Trophoblast cell (in vitro differentiated cells and primary cell): Measurements from ENCODE around the gene SIX1.

ENCODE experiments used
- DNase-seq, 2 donors: peaks; one replicate each; pipeline ENCODE4 v3.0.0-alpha.2; 2016
- H2AFZ ChIP-seq: 2 replicates; pipeline ENCODE4 v1.6.1; 2013; ENCODE audit warnings: low read length, moderate library complexity, mild to moderate bottlenecking; ENCODE audit not compliant: insufficient read depth, poor library complexity
- H2AK5ac ChIP-seq: 2 replicates; pipeline ENCODE4 v1.6.1; 2013; ENCODE audit warnings: mild to moderate bottlenecking, low read length
- H2BK120ac ChIP-seq: 2 replicates; pipeline ENCODE4 v1.6.1; 2013; ENCODE audit warnings: low read length, mild to moderate bottlenecking, moderate library complexity; ENCODE audit not compliant: insufficient read depth, poor library complexity
- H2BK12ac ChIP-seq: 2 replicates; pipeline ENCODE4 v1.6.1; 2013; ENCODE audit warnings: mild to moderate bottlenecking, low read length, moderate library complexity
- H2BK5ac ChIP-seq: 2 replicates; pipeline ENCODE4 v1.6.1; 2013; ENCODE audit warnings: low read length, low read depth, moderate library complexity, mild to moderate bottlenecking; ENCODE audit not compliant: poor library complexity
- H3K14ac ChIP-seq: 2 replicates; pipeline ENCODE4 v1.6.1; 2013; ENCODE audit warnings: mild to moderate bottlenecking, low read length
- H3K18ac ChIP-seq: 2 replicates; pipeline ENCODE4 v1.6.1; 2013; ENCODE audit warnings: mild to moderate bottlenecking, low read length
- H3K23ac ChIP-seq: 2 replicates; pipeline ENCODE4 v1.6.1; 2013; ENCODE audit warnings: low read length
- H3K27ac ChIP-seq: 2 replicates; pipeline ENCODE4 v1.5.1; 2013; ENCODE audit warnings: low read depth, mild to moderate bottlenecking, inconsistent platforms, low read length, moderate library complexity
- H3K27me3 ChIP-seq: 2 replicates; pipeline ENCODE4 v1.6.1; 2013; ENCODE audit warnings: inconsistent platforms, mild to moderate bottlenecking, low read length, moderate library complexity; ENCODE audit not compliant: insufficient read depth
- H3K36me3 ChIP-seq, 2 experiments: 1 replicate in 1 of 2; 2 replicates in 1 of 2; pipeline ENCODE4 v1.6.1; 2013; ENCODE audit warnings: low read length in 2 of 2, mild to moderate bottlenecking in 2 of 2, moderate library complexity in 1 of 2; ENCODE audit not compliant: insufficient read depth in 2 of 2, control insufficient read depth in 1 of 2
- H3K4ac ChIP-seq: 2 replicates; pipeline ENCODE4 v1.6.1; 2013; ENCODE audit warnings: low read depth, mild to moderate bottlenecking, low read length, moderate library complexity
- H3K4me1 ChIP-seq, 2 experiments: 1 replicate in 1 of 2; 2 replicates in 1 of 2; pipeline ENCODE4 v1.6.1; 2013; ENCODE audit warnings: low read length in 2 of 2, mild to moderate bottlenecking in 2 of 2, moderate library complexity in 1 of 2; ENCODE audit not compliant: insufficient read depth in 2 of 2, control insufficient read depth in 1 of 2
- H3K4me2 ChIP-seq: 2 replicates; pipeline ENCODE4 v1.6.1; 2013; ENCODE audit warnings: inconsistent platforms, mild to moderate bottlenecking, low read length, moderate library complexity
- H3K4me3 ChIP-seq: 2 replicates; pipeline ENCODE4 v1.5.1; 2013; ENCODE audit warnings: mild to moderate bottlenecking, low read depth, low read length, inconsistent platforms
- H3K79me1 ChIP-seq: one replicate; pipeline ENCODE4 v1.6.1; 2013; ENCODE audit warnings: low read length
- H3K79me2 ChIP-seq: 2 replicates; pipeline ENCODE4 v1.6.1; 2013; ENCODE audit warnings: low read length, mild to moderate bottlenecking; ENCODE audit not compliant: control insufficient read depth, insufficient read depth, poor library complexity
- H3K9ac ChIP-seq: 2 replicates; pipeline ENCODE4 v1.6.1; 2013; ENCODE audit warnings: mild to moderate bottlenecking, low read length
- H3K9me3 ChIP-seq: 2 replicates; pipeline ENCODE4 v1.6.1; 2013; ENCODE audit warnings: low read depth, mild to moderate bottlenecking, control low read depth, inconsistent platforms, low read length; ENCODE audit not compliant: insufficient read depth
- H4K12ac ChIP-seq: 2 replicates; pipeline ENCODE4 v1.6.1; 2013; ENCODE audit warnings: low read depth, mild to moderate bottlenecking, low read length, moderate library complexity
- H4K8ac ChIP-seq: 2 replicates; pipeline ENCODE4 v1.6.1; 2013; ENCODE audit warnings: low read depth, mild to moderate bottlenecking, low read length, moderate library complexity
- H4K91ac ChIP-seq: one replicate; pipeline ENCODE4 v1.6.1; 2013; ENCODE audit warnings: low read depth, mild to moderate bottlenecking, low read length, moderate library complexity
- WGBS: extraction: QIAGEN DNeasy Blood & Tissue Kit; methylation state at CpG from one replicate; pipeline ENCODE4 v1.1.7; 2013; ENCODE audit warnings: missing lambda C conversion rate; ENCODE audit not compliant: insufficient read length, insufficient coverage; ENCODE audit errors: extremely low coverage; 5-methylcytosine and 5-hydroxymethylcytosine counted together

Gene SIX1

DNA sequence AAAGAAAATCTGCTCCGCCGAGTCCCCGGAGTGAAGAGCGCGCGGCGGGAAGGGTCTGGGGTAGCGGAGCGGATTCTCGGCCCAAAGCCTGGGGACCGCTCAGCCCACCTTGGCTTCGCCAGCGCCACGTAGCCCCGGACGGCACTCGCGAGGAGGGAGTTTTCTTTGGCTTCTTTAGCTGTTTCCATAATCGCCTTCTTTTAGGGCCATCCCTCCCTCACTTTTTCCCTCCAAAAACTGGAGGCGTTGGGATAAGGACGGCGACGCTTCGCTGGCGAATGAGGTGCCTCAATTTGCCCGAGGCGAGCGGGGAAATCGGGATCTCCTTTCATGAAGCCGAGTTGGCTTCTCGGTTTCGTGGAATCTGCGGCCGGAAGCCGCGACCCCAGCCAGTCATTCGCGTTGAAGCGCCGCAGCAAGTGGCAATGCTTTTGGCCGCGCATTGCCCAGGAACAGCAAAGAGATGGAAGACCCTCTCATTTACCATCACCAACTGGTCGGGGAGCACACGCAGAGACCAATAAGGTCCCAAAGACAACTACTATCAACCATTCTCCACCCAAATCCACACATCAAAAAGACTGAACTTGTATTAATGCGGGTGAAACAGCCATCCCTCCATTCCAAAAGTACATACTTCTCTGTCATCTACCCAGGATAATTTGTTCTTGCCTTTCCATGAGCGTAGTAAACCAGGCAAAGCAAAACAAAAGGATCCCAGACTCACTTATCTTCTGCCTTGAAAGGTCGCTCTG lies 8.4 kb upstream of the SIX1 start:
- H3K4ac ChIP-seq: no peak overlapping the region
- no peak overlapping the region for H3K23ac ChIP-seq
- no peaks in the 10 kb centered on the region for H3K9me3 ChIP-seq
- peak overlapping the region; percentile 28 for H3K9ac ChIP-seq
- no peaks in the 10 kb centered on the region for H3K36me3 ChIP-seq
- H4K12ac ChIP-seq: peak overlapping the region; percentile 63
- H3K79me2 ChIP-seq: no peaks in the 10 kb centered on the region
- no peak for DNase-seq
- H2AFZ ChIP-seq: peak overlapping the region; percentile 90
- H3K4me2 ChIP-seq: peak overlapping the region; percentile 71
- no peak overlapping the region for H2AK5ac ChIP-seq
- no CpG with 5 or more reads among the region's 47 CpGs for WGBS
- H4K8ac ChIP-seq: peak overlapping the region; percentile 76
- no peak overlapping the region for H2BK5ac ChIP-seq
- peak overlapping the region; percentile 39 for H2BK120ac ChIP-seq
- H3K27ac ChIP-seq: no peak overlapping the region
- H2BK12ac ChIP-seq: no peak overlapping the region
- H3K18ac ChIP-seq: peak overlapping the region; percentile 8
- peaks cover 51% of the 10 kb centered on the region for H3K27me3 ChIP-seq
- peaks cover 0 to 16% of the 10 kb centered on the region in 2 experiments for H3K4me1 ChIP-seq
- H3K14ac ChIP-seq: peak overlapping the region; percentile 74
- H4K91ac ChIP-seq: peak overlapping the region; percentile 82
- H3K4me3 ChIP-seq: peak overlapping the region; percentile 79
- peaks cover 6% of the 10 kb centered on the region for H3K79me1 ChIP-seq

DNA sequence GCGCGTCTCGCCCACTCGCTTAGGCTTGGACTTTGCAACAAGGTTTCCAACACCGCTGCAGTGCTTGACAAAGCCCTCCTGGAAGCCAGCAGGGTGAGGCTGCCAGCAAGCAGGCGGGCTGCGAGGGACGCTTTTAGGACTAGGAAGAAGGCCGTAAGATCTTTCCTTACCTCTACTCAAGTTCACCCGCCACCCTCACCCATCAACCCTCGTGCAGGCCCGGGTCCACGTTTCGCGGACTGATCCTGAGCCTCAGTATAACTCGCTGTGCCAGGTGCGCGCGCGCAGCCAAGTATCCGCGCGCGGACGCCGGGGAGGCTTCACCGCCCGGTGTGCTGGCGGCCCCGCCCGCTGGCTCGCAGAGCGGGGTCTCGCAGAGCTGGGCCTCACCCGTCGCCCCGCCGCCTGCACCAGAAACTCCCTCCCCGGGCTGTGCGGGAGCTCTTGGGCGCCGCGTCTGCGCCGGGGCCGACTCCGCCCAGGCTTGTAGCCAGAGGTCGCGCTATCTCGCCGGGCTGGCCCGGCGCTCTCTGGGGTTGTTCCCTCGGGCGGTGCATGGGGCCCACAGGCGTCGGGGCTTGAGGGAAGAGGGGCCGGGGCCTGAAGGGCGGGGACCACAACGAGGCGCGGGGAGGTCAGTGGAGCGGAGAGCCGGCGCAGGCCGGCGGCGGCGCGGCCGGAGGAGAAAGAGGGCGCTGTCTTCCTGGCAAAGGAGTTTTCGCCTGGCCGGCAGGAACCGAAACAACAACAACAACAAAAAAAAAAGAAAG lies 7.6 kb upstream of the SIX1 start:
- no peak overlapping the region for H3K9ac ChIP-seq
- H3K36me3 ChIP-seq: no peaks in the 10 kb centered on the region
- no peak overlapping the region for H3K18ac ChIP-seq
- H3K23ac ChIP-seq: no peak overlapping the region
- H3K4me1 ChIP-seq: peaks cover 0 to 16% of the 10 kb centered on the region in 2 experiments
- H3K14ac ChIP-seq: no peak overlapping the region
- H2AK5ac ChIP-seq: no peak overlapping the region
- no peak overlapping the region for H2BK5ac ChIP-seq
- H4K12ac ChIP-seq: no peak overlapping the region
- peaks cover 6% of the 10 kb centered on the region for H3K79me1 ChIP-seq
- H3K27me3 ChIP-seq: peaks cover 59% of the 10 kb centered on the region
- peak overlapping the region; percentile 79 for H3K4me3 ChIP-seq
- peak overlapping the region; percentile 76 for H4K8ac ChIP-seq
- peaks cover 2% of the 10 kb centered on the region for H3K9me3 ChIP-seq
- peak; percentile 28 to 55 for DNase-seq
- peak overlapping the region; percentile 90 for H2AFZ ChIP-seq
- peak overlapping the region; percentile 82 for H4K91ac ChIP-seq
- H2BK120ac ChIP-seq: peak overlapping the region; percentile 39
- no peaks in the 10 kb centered on the region for H3K79me2 ChIP-seq
- no peak overlapping the region for H3K27ac ChIP-seq
- no CpG with 5 or more reads among the region's 75 CpGs for WGBS
- H3K4ac ChIP-seq: no peak overlapping the region
- H2BK12ac ChIP-seq: no peak overlapping the region
- H3K4me2 ChIP-seq: peak overlapping the region; percentile 71

DNA sequence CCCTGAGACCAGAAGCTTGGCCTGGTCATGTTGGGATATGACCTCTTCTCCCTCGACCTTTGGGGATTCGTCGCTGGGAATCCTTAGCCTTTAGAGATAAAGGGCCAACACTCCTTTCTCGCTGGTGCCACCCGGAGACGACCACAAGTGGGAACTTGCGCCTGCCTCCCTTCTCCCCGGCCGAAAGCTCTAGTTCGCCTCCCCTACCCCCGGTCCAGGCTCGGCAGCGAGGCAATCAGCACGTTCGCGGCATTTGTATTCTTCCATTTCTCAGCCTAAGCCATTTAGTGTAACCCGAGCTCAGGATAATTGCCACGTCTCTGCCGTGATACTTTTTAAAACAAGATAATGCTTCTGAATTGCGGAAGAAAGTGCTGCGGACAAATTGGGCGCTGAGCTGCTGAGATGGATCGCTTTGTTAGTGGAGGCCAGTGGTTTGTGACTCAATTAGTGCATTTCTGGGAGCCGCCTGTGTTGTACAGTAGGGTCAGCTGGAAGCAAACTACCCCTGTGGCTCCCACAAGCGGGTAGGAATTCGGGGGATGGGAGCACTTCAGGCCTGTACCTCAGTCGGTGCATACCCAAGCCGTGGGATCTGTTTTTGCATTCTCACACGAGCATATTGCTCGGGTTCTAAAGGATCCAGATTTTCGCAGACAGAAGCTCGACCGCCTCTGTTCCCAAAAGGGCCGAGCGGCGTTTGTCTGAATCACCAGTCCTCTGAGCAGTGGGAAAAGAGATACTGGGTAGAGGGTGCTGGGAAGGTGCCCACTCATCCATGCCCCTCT lies 6.8 kb upstream of the SIX1 start:
- Histone ChIP-seq H3K27me3 (peaks cover 66% of the 10 kb centered on the region), H2AK5ac (no peak overlapping the region), H2AFZ (no peak overlapping the region), H4K8ac (no peak overlapping the region), H3K9me3 (peaks cover 2% of the 10 kb centered on the region), H3K79me1 (peaks cover 6% of the 10 kb centered on the region), H3K18ac (no peak overlapping the region), H4K12ac (no peak overlapping the region), H3K4me2 (peak overlapping the region; percentile 71), H2BK12ac (no peak overlapping the region), H3K4me1 (peaks cover 0 to 16% of the 10 kb centered on the region in 2 experiments), H2BK5ac (no peak overlapping the region), H3K14ac (no peak overlapping the region), H3K23ac (no peak overlapping the region), H3K79me2 (no peaks in the 10 kb centered on the region), H3K9ac (no peak overlapping the region), H3K36me3 (no peaks in the 10 kb centered on the region), H4K91ac (no peak overlapping the region), H3K27ac (no peak overlapping the region), H3K4ac (no peak overlapping the region), H3K4me3 (peak overlapping the region; percentile 79), H2BK120ac (no peak overlapping the region)
- no peak for DNase-seq
- no CpG with 5 or more reads among the region's 36 CpGs for WGBS

DNA sequence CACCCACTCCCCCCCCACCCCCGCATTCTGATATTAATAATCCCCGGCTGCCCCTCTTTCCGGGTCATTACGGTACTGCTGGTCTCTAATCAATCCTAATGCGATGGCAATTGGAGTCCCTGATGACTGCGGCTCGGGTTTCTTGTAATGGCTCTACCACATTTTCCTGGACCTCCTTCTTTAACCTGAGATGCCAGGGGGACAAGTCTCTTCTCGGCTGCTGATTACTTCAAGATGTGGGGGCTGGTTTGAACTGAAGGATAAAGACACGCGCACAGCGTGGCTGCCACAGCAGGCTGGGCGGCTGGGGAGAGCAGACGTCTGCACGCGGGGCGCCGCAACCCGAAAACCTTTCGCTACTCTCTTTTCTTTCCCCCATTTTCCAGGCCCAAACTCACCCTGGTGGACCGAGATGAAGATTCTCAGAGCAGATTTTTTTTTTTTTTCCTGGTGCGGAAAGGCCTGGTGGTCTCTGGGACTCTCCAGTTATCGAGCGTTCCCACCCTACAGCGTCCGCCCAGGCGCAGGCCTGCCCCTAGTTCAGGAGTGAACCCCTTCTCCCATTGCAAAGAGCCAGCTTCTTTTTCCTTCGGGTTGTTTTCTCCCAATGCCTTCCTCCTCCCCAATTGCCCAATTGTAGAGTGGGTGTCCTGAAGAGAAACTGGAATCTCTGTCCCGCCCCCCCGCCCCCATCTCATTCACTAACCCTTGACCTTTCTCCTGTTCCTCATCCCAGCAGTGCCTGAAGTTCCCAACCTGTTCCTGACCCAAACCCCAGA lies 6.0 kb upstream of the SIX1 start:
- peaks cover 73% of the 10 kb centered on the region for H3K27me3 ChIP-seq
- H2AFZ ChIP-seq: no peak overlapping the region

More for the DNA sequence above, 6.0 kb upstream of the SIX1 start:
- WGBS: no CpG with 5 or more reads among the region's 29 CpGs
- no peak overlapping the region for H3K14ac ChIP-seq
- peaks cover 0 to 16% of the 10 kb centered on the region in 2 experiments for H3K4me1 ChIP-seq
- H3K4ac ChIP-seq: no peak overlapping the region
- peaks cover 2% of the 10 kb centered on the region for H3K9me3 ChIP-seq
- H3K79me1 ChIP-seq: peaks cover 6% of the 10 kb centered on the region
- H3K27ac ChIP-seq: no peak overlapping the region
- H3K23ac ChIP-seq: no peak overlapping the region
- H3K4me2 ChIP-seq: no peak overlapping the region
- no peak overlapping the region for H3K9ac ChIP-seq
- no peak overlapping the region for H4K91ac ChIP-seq
- no peak overlapping the region for H2BK12ac ChIP-seq
- H2AK5ac ChIP-seq: no peak overlapping the region
- H3K79me2 ChIP-seq: no peaks in the 10 kb centered on the region
- no peak overlapping the region for H3K18ac ChIP-seq
- H4K12ac ChIP-seq: no peak overlapping the region
- no peak overlapping the region for H2BK5ac ChIP-seq
- H3K4me3 ChIP-seq: no peak overlapping the region
- H2BK120ac ChIP-seq: no peak overlapping the region
- H3K36me3 ChIP-seq: no peaks in the 10 kb centered on the region
- no peak for DNase-seq
- H4K8ac ChIP-seq: no peak overlapping the region
